ENCODE measurements around the gene ING1. TPM values are rescaled to one million over a fixed set of nuclear protein-coding genes. Genes with fewer than 3 reads are reported as not detected.

The ING1 gene
- total RNA-seq, 1 donor from 2014 or later, result 13.4 TPM

DNA sequence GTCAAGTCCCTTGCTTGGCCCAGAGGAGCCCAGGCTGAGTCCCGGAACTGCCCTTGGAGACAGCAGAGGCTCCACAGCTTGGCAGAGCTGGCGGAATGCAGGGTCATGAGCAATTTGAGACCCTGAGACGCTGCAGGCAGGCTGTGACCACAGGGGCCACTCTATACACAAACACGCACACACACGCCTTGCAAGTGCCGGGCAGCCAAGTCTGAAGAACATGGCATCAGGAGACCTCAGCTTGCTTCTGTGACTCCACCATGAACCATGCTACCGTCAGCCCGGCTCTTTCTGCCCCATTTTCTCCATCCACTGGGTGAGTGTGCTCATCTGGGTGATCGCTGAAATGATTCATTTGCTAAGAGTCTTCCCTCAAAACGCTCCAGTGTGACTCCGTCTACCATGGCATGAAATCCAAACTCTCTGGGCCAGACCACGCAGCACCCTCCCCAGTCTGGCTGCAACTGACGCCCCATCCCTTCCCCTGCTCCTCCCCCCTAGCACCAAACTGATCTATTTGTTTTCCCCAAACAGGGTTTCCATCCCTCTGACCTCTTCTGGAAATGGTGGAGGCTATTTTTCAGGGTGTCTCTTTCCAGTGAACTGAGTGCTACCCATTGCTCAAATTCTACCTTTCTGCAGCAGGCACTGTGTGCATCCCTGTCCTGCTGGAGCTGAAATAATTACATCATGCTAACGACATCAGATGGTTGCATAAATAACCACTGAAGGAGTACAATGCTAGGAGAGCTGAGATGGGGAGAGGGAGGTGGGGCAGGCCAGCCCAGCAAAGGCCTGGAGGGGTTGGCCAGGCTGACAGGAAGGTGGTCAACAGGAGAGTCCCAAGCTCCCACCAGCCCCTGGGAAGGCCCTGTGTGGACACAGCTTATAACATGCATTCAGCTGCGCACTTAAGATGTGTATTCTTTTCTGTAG lies 10.6 kb upstream of the ING1 start:
- H3K27me3 ChIP-seq (ENCODE audit: control insufficient read depth, insufficient read depth, low read length), result no peaks in the 10 kb centered on the region
- TF ChIP-seq, protein P1, sequence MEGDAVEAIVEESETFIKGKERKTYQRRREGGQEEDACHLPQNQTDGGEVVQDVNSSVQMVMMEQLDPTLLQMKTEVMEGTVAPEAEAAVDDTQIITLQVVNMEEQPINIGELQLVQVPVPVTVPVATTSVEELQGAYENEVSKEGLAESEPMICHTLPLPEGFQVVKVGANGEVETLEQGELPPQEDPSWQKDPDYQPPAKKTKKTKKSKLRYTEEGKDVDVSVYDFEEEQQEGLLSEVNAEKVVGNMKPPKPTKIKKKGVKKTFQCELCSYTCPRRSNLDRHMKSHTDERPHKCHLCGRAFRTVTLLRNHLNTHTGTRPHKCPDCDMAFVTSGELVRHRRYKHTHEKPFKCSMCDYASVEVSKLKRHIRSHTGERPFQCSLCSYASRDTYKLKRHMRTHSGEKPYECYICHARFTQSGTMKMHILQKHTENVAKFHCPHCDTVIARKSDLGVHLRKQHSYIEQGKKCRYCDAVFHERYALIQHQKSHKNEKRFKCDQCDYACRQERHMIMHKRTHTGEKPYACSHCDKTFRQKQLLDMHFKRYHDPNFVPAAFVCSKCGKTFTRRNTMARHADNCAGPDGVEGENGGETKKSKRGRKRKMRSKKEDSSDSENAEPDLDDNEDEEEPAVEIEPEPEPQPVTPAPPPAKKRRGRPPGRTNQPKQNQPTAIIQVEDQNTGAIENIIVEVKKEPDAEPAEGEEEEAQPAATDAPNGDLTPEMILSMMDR (IDR thresholded peaks at IDR 0.05; ENCODE audit: insufficient read depth, low read length, severe bottlenecking), result no peak
- H3K4me3 ChIP-seq (ENCODE audit: low read depth, low read length), result no peak overlapping the region
- DNase-seq (ENCODE audit: low read depth) (peak; percentile 47), FAIRE-seq (no peak)
- H3K36me3 ChIP-seq (ENCODE audit: control insufficient read depth, insufficient read depth, low read length), result peaks cover 21% of the 10 kb centered on the region

DNA sequence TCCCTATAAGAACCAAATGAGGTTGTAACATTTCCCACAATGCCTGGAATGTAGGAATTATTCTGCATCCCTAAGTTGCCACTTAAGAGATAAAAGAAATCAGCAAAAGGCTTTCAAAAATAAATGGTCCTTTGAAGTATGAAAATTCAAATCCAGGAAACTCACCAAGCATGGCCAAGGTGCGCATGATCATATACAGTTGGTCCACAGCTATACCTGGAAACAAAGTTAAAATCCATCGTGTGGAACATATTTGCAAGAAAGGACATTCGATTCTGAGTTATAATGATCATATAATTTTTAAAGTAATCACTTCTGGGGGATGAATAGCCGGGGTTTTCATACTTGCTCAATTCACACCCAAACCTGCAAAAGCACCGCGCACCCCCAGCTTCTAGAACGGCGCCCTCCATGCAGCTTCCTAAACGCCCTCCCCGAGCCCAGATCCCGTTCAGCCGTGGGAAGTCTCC lies 8.1 kb upstream of the ING1 start:
- Histone ChIP-seq H3K4me3 (ENCODE audit: low read depth, low read length) (peak overlapping the region; percentile 59), H3K27me3 (ENCODE audit: control insufficient read depth, insufficient read depth, low read length) (no peaks in the 10 kb centered on the region), H3K36me3 (ENCODE audit: control insufficient read depth, insufficient read depth, low read length) (peaks cover 9% of the 10 kb centered on the region)
- no peak for DNase-seq (ENCODE audit: low read depth)
- no peak for FAIRE-seq
- TF ChIP-seq, protein P1 (IDR thresholded peaks at IDR 0.05; ENCODE audit: insufficient read depth, low read length, severe bottlenecking), result no peak

DNA sequence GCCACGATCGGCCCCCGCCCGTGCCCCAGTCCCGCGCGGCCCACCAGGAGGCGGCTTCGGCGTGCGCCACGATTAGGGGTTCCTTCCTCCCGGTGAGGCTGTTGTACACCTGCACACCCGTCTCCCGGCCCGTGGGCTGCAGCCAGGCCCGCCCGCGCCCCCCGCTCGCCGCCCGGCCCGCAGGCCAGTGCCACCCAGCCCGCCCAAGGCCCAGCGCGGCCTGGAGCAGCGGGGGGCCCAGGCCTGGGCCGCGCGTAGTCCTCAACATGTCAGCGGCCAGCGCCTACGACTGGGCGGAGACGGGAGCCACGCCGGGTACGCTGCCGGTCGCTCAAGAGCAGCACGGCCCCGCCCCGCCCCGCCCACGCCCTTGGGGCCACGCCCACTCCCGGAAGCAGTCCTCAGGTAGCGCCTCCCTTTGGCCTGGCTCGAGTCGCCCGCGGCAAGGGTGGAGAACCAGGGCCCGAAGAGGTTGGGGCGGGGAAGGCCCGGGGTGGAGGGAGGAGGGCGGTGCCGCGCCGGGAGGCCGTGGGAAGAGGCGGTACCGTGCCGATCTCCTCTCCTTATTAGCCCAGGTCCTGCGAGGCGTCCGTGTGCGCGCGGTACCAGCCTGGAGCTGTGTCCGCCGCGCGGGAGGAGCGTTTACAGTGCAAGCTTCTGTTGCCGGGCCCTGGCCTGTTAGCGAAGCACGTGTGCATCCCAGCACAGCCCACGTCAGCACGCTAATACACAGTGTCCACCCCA lies 7.5 kb upstream of the ING1 start, which contains the start of gene CARS2:
TSS of gene CARS2 (minus strand) at position 291 of the 744 bp plus-strand sequence. CDS start at position 268, 23 bp downstream.
- peak; percentile 87 for DNase-seq (ENCODE audit: low read depth)
- H3K4me3 ChIP-seq (ENCODE audit: low read depth, low read length), result peak within 1 kb of the TSS; percentile 59
- H3K27me3 ChIP-seq (ENCODE audit: control insufficient read depth, insufficient read depth, low read length), result no peaks in the 10 kb centered on the region
- TF ChIP-seq, protein P1 (IDR thresholded peaks at IDR 0.05; ENCODE audit: insufficient read depth, low read length, severe bottlenecking), result peak; percentile 4
- FAIRE-seq, result no peak
- H3K36me3 ChIP-seq (ENCODE audit: control insufficient read depth, insufficient read depth, low read length), result peaks cover 7% of the 10 kb centered on the region

DNA sequence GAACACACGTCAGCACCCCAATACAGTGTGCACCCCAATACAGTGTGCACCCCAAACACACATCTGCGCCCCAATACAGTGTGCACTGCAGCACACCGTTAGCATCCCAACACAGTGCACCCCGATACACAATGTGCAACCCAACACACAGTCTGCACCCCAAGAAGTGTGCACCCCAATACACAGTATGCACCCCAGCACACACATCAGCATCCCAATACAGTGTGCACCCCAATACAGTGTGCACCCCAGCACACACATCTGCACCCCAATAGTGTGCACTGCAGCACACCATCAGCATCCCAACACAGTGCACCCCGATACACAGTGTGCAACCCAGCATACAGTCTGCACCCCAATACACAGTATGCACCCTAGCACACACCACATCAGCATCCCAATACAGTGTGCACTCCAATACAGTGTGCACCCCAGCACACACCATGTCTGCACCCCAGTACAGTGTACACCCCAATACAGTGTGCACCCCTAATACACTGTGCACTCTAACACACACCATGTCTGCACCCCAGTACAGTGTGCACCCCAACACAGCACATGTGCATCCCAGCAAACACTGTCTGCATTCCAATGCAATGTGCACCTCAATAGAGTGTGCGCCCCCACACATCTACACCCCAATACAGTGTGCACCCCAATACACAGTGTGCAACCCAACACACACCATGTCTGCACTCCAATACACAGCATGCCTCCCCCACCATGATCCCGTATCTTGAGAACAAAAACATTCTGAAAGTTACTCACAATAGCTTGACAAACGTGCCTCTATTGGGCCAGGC lies 6.7 kb upstream of the ING1 start:
- Histone ChIP-seq H3K36me3 (ENCODE audit: control insufficient read depth, insufficient read depth, low read length) (peaks cover 4% of the 10 kb centered on the region), H3K4me3 (ENCODE audit: low read depth, low read length) (peak overlapping the region; percentile 59), H3K27me3 (ENCODE audit: control insufficient read depth, insufficient read depth, low read length) (no peaks in the 10 kb centered on the region)
- DNase-seq (ENCODE audit: low read depth) (no peak), FAIRE-seq (peak; percentile 92)
- TF ChIP-seq, protein P1 (IDR thresholded peaks at IDR 0.05; ENCODE audit: insufficient read depth, low read length, severe bottlenecking), result no peak

DNA sequence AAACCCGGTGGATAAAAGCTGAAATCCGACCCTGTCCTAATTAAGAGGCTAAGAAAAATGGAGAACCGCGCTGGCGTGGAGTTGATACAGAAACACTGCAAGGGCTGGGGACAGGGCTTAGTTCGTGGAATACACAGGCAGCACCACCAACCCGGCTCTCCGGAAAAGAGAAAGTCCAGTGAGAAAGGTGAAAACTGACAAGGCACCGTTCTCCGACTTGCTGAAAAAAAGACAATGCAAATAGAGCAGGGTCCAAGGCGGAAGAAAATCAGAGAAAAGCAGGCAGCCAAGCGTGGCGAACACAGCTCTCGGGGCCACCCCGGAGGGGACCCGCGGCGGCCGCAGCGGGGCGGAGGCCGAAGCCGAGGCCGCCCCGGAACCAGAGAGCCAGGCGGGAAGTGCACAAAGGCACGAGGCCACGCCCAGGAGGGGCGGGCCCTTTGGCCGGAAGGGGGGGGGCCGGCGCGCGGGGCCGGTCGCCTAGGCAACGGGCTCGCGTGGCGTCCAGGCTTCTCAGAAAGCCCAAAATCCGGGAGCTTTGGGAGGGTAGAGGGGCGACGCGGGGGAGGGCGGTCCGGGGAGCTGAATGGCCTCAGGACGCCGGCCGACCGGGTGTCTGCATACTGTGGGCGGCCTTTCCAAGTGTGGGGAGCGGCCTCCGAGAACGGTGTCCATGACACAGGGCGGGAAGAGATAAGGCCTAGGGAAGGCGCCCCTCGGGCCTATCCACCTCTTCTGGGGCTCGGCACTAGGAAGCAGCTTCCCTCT lies 1.2 kb upstream of the ING1 start:
- TF ChIP-seq, protein P1 (IDR thresholded peaks at IDR 0.05; ENCODE audit: insufficient read depth, low read length, severe bottlenecking), result no peak
- FAIRE-seq, result no peak
- H3K27me3 ChIP-seq (ENCODE audit: control insufficient read depth, insufficient read depth, low read length), result no peaks in the 10 kb centered on the region
- peak; percentile 41 for DNase-seq (ENCODE audit: low read depth)
- H3K36me3 ChIP-seq (ENCODE audit: control insufficient read depth, insufficient read depth, low read length), result no peaks in the 10 kb centered on the region
- peak overlapping the region; percentile 80 for H3K4me3 ChIP-seq (ENCODE audit: low read depth, low read length)

Measured in bronchial epithelial cell (primary cell).